Esophagus squamous epithelium (tissue), 5 donors: ENCODE measurements around the gene CTBP1. TPM values are rescaled to one million over a fixed set of nuclear protein-coding genes. Genes with fewer than 3 reads are reported as not detected.

Source experiments
- DNase-seq: peaks from one replicate; lab custom pipeline; 2025; lab: John Stamatoyannopoulos, UW
- H3K27ac ChIP-seq, 4 donors: fragments of 200-600 bp; sonication (generic); one replicate each; pipeline ENCODE4 v1.5.1; 2016 to 2019; ENCODE audit warnings: mild to moderate bottlenecking in 1 of 4
- H3K27me3 ChIP-seq, 4 donors: fragments of 200-600 bp; sonication (generic); 1 replicate in 3 of 4; 2 replicates in 1 of 4; pipeline versions ENCODE4 v1.5.1 to v1.6.0; 2017 to 2021; ENCODE audit warnings: antibody characterized with exemption in 1 of 4
- H3K36me3 ChIP-seq, 3 donors: fragments of 200-600 bp; sonication (generic); one replicate each; pipeline ENCODE4 v1.5.1; 2016 to 2019
- H3K4me1 ChIP-seq, 3 donors: fragments of 200-600 bp; sonication (generic); one replicate each; pipeline ENCODE4 v1.5.1; 2017 to 2019
- H3K4me3 ChIP-seq, 4 donors: fragments of 200-600 bp; sonication (generic); 1 replicate in 3 of 4; 2 replicates in 1 of 4; pipeline ENCODE4 v1.5.1; 2016 to 2019; ENCODE audit warnings: mild to moderate bottlenecking in 2 of 4, moderate library complexity in 1 of 4
- H3K9me3 ChIP-seq, 3 donors: fragments of 200-600 bp; sonication (generic); one replicate each; pipeline ENCODE4 v1.5.1; 2016 to 2019
- CTCF ChIP-seq, 6 experiments: fragments of 450-650 bp in 4 of 6; fragments of 200-600 bp in 2 of 6; sonication (generic) in 2 of 6; IDR thresholded peaks; one replicate each; pipeline ENCODE4 v1.5.1; 2016 to 2019; ENCODE audit warnings: antibody characterized with exemption in 6 of 6, mild to moderate bottlenecking in 4 of 6, moderate library complexity in 4 of 6
- POLR2A ChIP-seq, 4 donors: fragments of 450-650 bp; IDR thresholded peaks; one replicate each; pipeline ENCODE4 v1.6.1; 2017; ENCODE audit warnings: antibody characterized with exemption in 4 of 4, mild to moderate bottlenecking in 4 of 4, moderate library complexity in 3 of 4
- WGBS, 2 donors: methylation state at CpG; one replicate each; pipeline ENCODE4 v1.1.5; 2018; 5-methylcytosine and 5-hydroxymethylcytosine counted together
- intact Hi-C: fragments of 100-400 bp; cut with DNase I; formaldehyde crosslinking; loops from one replicate; pipeline ENCODE4 v1.15.0; 2022
- total RNA-seq, 4 donors: library from RNA; depleted of rRNA; stranded (reverse); fragments of >200 nt; gene quantifications; one replicate each; pipeline ENCODE4 v1.1.0, GENCODE V29; 2016
- donor health status: DM: yes; HTN: yes; CAD: no.

Gene CTBP1
- total RNA-seq, 4 donors from 2014 or later, result 72.2 to 121 (median 113) TPM

GRCh38 chr4:1196421-1197183 lies 52.3 kb downstream of the CTBP1 start:
- H3K36me3 ChIP-seq, result no peaks in the 10 kb centered on the region
- peaks cover 30 to 70% (median 41%) of the 10 kb centered on the region in 3 donors for H3K4me1 ChIP-seq
- intact Hi-C loops, result no loop called here
- H3K27ac ChIP-seq, result no peak overlapping the region
- WGBS, 2 donors, result 86 to 93% methylated on average over 6 to 8 of the region's 13 CpGs
- no peaks in the 10 kb centered on the region for H3K9me3 ChIP-seq
- H3K4me3 ChIP-seq, result no peak overlapping the region
- no peak for DNase-seq
- TF ChIP-seq POLR2A (IDR thresholded peaks at IDR 0.05), result no peak
- peaks cover 0 to 9% (median 0%) of the 10 kb centered on the region in 4 donors for H3K27me3 ChIP-seq

DNA sequence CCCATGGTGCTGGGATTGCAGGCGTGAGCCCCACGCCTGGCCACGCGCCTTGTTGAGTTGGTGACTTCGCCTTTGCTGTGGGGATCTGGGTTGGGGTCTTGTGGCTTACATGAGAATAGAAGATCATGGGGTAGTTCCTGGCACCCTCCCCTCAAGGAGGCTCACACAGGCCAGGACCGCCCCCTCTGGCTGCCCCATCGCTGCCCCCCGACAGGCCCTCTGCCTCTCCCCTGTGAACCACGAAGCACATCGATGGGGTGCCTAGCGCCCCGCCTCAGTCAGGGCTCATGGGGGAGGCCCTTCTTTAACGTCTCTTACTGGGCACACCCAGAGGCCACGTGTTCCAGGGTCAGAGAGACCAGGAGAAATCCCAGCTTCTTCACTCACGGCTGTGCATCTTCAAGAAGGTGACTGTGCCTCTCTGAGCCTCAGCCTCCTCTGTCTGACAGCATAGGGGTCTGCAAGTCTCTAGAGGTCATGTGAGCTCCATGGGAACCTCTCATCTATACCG lies 53.0 kb downstream of the CTBP1 start:
- H3K27ac ChIP-seq, result peak overlapping the region in 2 of 4 donors; percentile 12 to 45
- intact Hi-C loops, result no loop called here
- no peak for DNase-seq
- peaks cover 28 to 70% (median 37%) of the 10 kb centered on the region in 3 donors for H3K4me1 ChIP-seq
- TF ChIP-seq CTCF (IDR thresholded peaks at IDR 0.05) (no peak), POLR2A (IDR thresholded peaks at IDR 0.05) (no peak)
- no peak overlapping the region for H3K4me3 ChIP-seq
- H3K9me3 ChIP-seq, result no peaks in the 10 kb centered on the region
- H3K36me3 ChIP-seq, result no peaks in the 10 kb centered on the region
- WGBS, 2 donors, result 63 to 87% methylated on average over 4 to 6 of the region's 16 CpGs
- peaks cover 0 to 7% (median 0%) of the 10 kb centered on the region in 4 donors for H3K27me3 ChIP-seq

GRCh38 chr4:1195109-1195671 lies 53.7 kb downstream of the CTBP1 start:
- H3K9me3 ChIP-seq, result no peaks in the 10 kb centered on the region
- H3K36me3 ChIP-seq, result no peaks in the 10 kb centered on the region
- peak overlapping the region in 3 of 4 donors; percentile 45 to 89 (median 84) for H3K27ac ChIP-seq
- intact Hi-C loops, result no loop called here
- no CpG with 5 or more reads among the region's 29 CpGs for WGBS, 2 donors
- H3K4me1 ChIP-seq, result peaks cover 21 to 64% (median 31%) of the 10 kb centered on the region in 3 donors
- no peak for TF ChIP-seq CTCF (IDR thresholded peaks at IDR 0.05)
- TF ChIP-seq POLR2A (IDR thresholded peaks at IDR 0.05), result no peak
- no peak for DNase-seq
- H3K4me3 ChIP-seq, result peak overlapping the region in 2 of 4 donors; percentile 23 to 48
- H3K27me3 ChIP-seq, result peaks cover 0 to 4% (median 0%) of the 10 kb centered on the region in 4 donors

- Histone ChIP-seq H3K4me1 (peaks cover 21 to 55% (median 27%) of the 10 kb centered on the region in 3 donors), H3K27me3 (no peaks in the 10 kb centered on the region), H3K4me3 (peak overlapping the region in 2 of 4 donors; percentile 23 to 48), H3K27ac (peak overlapping the region; percentile 75 to 89 (median 82)), H3K9me3 (no peaks in the 10 kb centered on the region), H3K36me3 (no peaks in the 10 kb centered on the region)
- TF ChIP-seq POLR2A (IDR thresholded peaks at IDR 0.05), result no peak
- TF ChIP-seq CTCF (IDR thresholded peaks at IDR 0.05), result no peak
- intact Hi-C loops, result no loop called here
- DNase-seq, result no peak
- WGBS, 2 donors, result 87 to 92% methylated on average over 16 to 17 of the region's 52 CpGs
Measured at GRCh38 chr4:1194010-1194900, 54.7 kb downstream of the CTBP1 start.
